Measurements from ENCODE around the gene FHIT.

Gene FHIT

DNA sequence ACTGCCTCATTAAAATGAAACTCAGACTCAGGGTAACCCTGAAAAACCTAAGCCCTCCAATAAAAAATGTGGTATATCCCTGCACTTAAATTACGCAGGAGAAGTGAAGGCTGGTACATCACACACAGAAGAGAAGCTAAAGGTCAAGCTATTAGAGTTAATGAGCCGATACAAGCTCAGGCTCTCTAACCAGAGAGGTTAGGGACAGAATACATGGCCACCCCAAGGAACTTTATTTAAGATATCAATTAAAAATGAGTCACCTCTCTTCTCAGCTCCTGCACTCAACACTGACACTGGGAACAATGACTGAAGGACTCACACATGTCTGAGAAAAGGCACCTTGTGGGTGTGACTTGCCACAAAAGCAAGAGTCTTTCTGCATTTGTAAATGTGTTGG lies 1400.8 kb downstream of the FHIT start:
- Histone ChIP-seq H3K9me3 (ENCODE audit: insufficient read depth, low read length) (no peaks in the 10 kb centered on the region), H3K4me3 (ENCODE audit: insufficient read depth, low read length, poor library complexity, severe bottlenecking) (no peak overlapping the region), H3K4me2 (ENCODE audit: low read depth, low read length, poor library complexity, severe bottlenecking) (no peak overlapping the region), H3K27ac (ENCODE audit: low read depth, low read length) (no peak overlapping the region), H2AFZ (ENCODE audit: low read depth, low read length, severe bottlenecking) (no peak overlapping the region), H3K9ac (ENCODE audit: low read length) (no peak overlapping the region), H3K79me2 (ENCODE audit: insufficient read depth, low read length) (no peaks in the 10 kb centered on the region), H3K9me2 (replicated peaks; ENCODE audit: insufficient read depth, low read length) (no peaks in the 10 kb centered on the region), H3K27me3 (ENCODE audit: low read length) (no peaks in the 10 kb centered on the region), H3F3A (ENCODE audit: insufficient read depth) (no peaks in the 10 kb centered on the region), H4K20me1 (ENCODE audit: low read depth, low read length) (no peaks in the 10 kb centered on the region), H3K36me3 (ENCODE audit: low read length) (no peaks in the 10 kb centered on the region)
- TF ChIP-seq, protein P1, sequence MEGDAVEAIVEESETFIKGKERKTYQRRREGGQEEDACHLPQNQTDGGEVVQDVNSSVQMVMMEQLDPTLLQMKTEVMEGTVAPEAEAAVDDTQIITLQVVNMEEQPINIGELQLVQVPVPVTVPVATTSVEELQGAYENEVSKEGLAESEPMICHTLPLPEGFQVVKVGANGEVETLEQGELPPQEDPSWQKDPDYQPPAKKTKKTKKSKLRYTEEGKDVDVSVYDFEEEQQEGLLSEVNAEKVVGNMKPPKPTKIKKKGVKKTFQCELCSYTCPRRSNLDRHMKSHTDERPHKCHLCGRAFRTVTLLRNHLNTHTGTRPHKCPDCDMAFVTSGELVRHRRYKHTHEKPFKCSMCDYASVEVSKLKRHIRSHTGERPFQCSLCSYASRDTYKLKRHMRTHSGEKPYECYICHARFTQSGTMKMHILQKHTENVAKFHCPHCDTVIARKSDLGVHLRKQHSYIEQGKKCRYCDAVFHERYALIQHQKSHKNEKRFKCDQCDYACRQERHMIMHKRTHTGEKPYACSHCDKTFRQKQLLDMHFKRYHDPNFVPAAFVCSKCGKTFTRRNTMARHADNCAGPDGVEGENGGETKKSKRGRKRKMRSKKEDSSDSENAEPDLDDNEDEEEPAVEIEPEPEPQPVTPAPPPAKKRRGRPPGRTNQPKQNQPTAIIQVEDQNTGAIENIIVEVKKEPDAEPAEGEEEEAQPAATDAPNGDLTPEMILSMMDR (IDR thresholded peaks at IDR 0.05; ENCODE audit: insufficient read depth, low read length, poor library complexity, severe bottlenecking): no peak
- TF ChIP-seq EZH2phosphoT487 (conservative IDR thresholded peaks at IDR 0.05; ENCODE audit: low read length): no peak

DNA sequence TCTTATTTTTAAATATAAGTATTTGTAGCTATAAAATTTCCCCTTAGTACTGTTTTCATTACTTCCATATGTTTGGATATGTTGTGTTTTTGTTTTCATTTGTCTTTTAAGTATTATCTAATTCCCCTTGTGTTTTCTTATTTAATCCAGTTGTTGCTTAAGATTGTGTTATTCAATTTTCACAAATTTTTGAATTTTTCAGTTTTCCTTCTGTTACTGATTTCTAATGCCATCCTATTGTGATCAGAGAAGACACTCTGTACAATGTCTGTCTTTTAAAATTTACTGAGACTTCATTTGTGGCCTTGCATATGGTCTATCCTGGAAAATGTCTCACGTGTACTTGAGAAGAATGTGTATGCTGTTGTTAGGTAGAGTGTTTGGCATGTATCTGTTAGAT lies 1405.9 kb downstream of the FHIT start:
- Histone ChIP-seq H3K27ac (ENCODE audit: low read depth, low read length) (no peak overlapping the region), H3K4me2 (ENCODE audit: low read depth, low read length, poor library complexity, severe bottlenecking) (no peak overlapping the region), H3K79me2 (ENCODE audit: insufficient read depth, low read length) (no peaks in the 10 kb centered on the region), H4K20me1 (ENCODE audit: low read depth, low read length) (no peaks in the 10 kb centered on the region), H3K4me3 (ENCODE audit: insufficient read depth, low read length, poor library complexity, severe bottlenecking) (no peak overlapping the region), H3K27me3 (ENCODE audit: low read length) (no peaks in the 10 kb centered on the region), H3K36me3 (ENCODE audit: low read length) (no peaks in the 10 kb centered on the region), H3F3A (ENCODE audit: insufficient read depth) (no peaks in the 10 kb centered on the region), H3K9me3 (ENCODE audit: insufficient read depth, low read length) (no peaks in the 10 kb centered on the region), H2AFZ (ENCODE audit: low read depth, low read length, severe bottlenecking) (no peak overlapping the region), H3K9me2 (replicated peaks; ENCODE audit: insufficient read depth, low read length) (no peaks in the 10 kb centered on the region), H3K9ac (ENCODE audit: low read length) (no peak overlapping the region)
- TF ChIP-seq, protein P1 (IDR thresholded peaks at IDR 0.05; ENCODE audit: insufficient read depth, low read length, poor library complexity, severe bottlenecking): no peak
- no peak for TF ChIP-seq EZH2phosphoT487 (conservative IDR thresholded peaks at IDR 0.05; ENCODE audit: low read length)

DNA sequence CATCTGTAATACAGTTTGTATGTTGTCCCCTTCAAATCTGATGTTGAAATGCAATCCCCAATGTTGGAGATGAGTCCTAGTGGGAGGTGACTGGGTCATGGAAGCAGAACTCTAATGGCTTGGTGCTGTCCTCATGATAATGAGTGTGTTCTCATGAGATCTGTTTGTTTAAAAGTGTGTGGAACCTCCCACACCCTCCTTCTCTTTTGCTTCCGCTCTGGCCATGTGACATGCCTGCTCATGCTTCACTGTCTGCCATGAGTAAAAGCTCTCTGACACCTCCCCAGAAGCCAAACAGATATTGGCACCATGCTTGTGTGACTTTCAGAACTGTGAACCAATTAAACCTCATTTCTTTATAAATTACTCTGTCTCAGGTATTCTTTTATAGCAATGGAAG lies 1407.4 kb downstream of the FHIT start:
- Histone ChIP-seq H3F3A (ENCODE audit: insufficient read depth) (no peaks in the 10 kb centered on the region), H2AFZ (ENCODE audit: low read depth, low read length, severe bottlenecking) (no peak overlapping the region), H3K9me2 (replicated peaks; ENCODE audit: insufficient read depth, low read length) (no peaks in the 10 kb centered on the region), H4K20me1 (ENCODE audit: low read depth, low read length) (no peaks in the 10 kb centered on the region), H3K4me2 (ENCODE audit: low read depth, low read length, poor library complexity, severe bottlenecking) (no peak overlapping the region), H3K79me2 (ENCODE audit: insufficient read depth, low read length) (no peaks in the 10 kb centered on the region), H3K27ac (ENCODE audit: low read depth, low read length) (no peak overlapping the region), H3K4me3 (ENCODE audit: insufficient read depth, low read length, poor library complexity, severe bottlenecking) (no peak overlapping the region), H3K36me3 (ENCODE audit: low read length) (no peaks in the 10 kb centered on the region), H3K9me3 (ENCODE audit: insufficient read depth, low read length) (no peaks in the 10 kb centered on the region), H3K9ac (ENCODE audit: low read length) (no peak overlapping the region), H3K27me3 (ENCODE audit: low read length) (no peaks in the 10 kb centered on the region)
- TF ChIP-seq, protein P1 (IDR thresholded peaks at IDR 0.05; ENCODE audit: insufficient read depth, low read length, poor library complexity, severe bottlenecking): no peak
- TF ChIP-seq EZH2phosphoT487 (conservative IDR thresholded peaks at IDR 0.05; ENCODE audit: low read length): no peak
